Fibroblast of mammary gland (primary cell): ENCODE measurements around the gene ATP6V0E2.
"Not testable (repeated sequence)": the region's sequence is repeated elsewhere in the genome, so short reads cannot be mapped to it uniquely, and the experiment has no call there.

Experiments used
- DNase-seq: peaks from one replicate; pipeline ENCODE4 v3.0.0-alpha.2; 2010; ENCODE audit warnings: low read depth
- H3K4me3 ChIP-seq: 2 replicates; pipeline ENCODE4 v1.5.1; 2011; ENCODE audit warnings: low read depth, mild to moderate bottlenecking, low read length, moderate library complexity; ENCODE audit not compliant: control insufficient read depth
- CTCF ChIP-seq: conservative IDR thresholded peaks from 2 replicates; pipeline ENCODE4 v1.5.1; 2011; ENCODE audit warnings: low read depth, low read length, inconsistent platforms; ENCODE audit not compliant: control insufficient read depth, insufficient read depth

ATP6V0E2 gene

DNA sequence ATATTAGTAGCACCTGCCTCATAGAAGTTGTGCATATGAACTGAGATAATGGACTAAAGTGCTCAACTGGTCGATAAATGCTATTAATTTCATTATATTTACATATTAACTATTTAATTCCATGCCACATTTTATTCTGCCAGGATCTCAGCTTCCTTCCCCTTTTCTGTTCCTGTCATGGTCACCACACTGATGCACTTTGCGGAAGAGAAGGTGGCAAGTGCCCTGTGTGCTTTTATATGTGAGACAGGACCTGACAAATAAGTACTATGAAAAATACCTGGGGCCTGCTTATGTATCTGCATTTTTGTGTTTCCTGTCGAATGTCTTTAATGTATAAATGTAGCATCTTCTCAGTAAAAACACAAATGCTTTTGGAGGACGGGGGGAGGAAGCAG, 12.2 kb downstream of the ATP6V0E2 start:
- TF ChIP-seq CTCF = no peak
- DNase-seq = no peak
- H3K4me3 ChIP-seq = no peak overlapping the region

- no peak for DNase-seq
- no peak overlapping the region for H3K4me3 ChIP-seq
- no peak for TF ChIP-seq CTCF
These were observed 13.5 kb downstream of the ATP6V0E2 start for GRCh38 chr7:149887311-149887710.

- not testable (repeated sequence) for DNase-seq, H3K4me3 ChIP-seq
These were observed 16.9 kb downstream of the ATP6V0E2 start for GRCh38 chr7:149890715-149891114.

DNA sequence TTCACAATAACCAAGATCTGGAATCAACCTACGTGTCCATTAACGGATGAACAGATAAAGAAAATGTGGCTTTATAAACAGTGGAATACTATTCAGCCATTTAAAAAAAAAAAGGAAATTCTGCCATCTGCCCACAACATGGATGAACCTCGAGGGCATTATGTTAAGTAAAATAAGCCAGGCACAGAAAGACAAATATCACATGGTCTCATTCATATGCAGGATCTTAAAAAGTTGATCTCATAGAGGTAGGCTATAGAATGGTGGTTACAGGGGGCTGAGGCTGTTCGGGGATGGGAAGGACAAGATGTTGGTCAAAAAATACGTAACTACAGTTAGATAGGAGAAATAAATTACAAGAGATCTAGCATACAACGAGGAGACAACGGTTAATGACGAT, 21.2 kb downstream of the ATP6V0E2 start:
- not testable (repeated sequence) for H3K4me3 ChIP-seq, DNase-seq

DNA sequence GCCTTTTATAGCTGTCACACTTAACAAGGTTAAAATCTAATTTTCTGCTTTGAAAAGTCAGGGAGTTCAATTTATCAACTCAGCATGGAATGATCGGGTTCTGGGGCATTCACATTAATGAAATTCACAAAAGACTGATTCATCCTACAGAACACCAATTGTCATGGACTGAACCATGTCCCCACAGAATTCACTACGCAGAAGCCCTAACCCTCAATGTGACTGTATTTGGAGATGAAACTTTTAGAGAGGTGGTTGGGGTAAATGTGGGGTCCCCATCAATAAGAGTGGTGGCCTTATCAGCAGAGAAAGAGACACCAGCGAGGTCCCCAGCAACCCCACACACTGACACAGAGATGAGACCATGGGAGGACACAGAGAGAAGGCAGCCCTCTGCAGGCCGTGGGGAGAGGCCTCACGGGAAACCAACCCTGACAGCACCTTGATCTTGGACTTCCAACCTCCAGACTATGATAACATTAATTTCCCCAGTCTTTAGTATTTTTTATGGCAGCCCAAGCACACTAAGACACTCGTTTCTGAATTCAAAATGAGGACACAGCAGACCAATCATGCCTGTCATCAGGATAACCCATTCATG, 34.1 kb downstream of the ATP6V0E2 start:
- not testable (repeated sequence) for H3K4me3 ChIP-seq, DNase-seq

- H3K4me3 ChIP-seq, DNase-seq: not testable (repeated sequence)
These were observed 36.5 kb downstream of the ATP6V0E2 start for GRCh38 chr7:149910219-149910618.

GRCh38 chr7:149912126-149912525, 38.4 kb downstream of the ATP6V0E2 start:
- H3K4me3 ChIP-seq = not testable (repeated sequence)
- DNase-seq = peak; percentile 63

GRCh38 chr7:149926414-149926813, 52.6 kb downstream of the ATP6V0E2 start:
- not testable (repeated sequence) for H3K4me3 ChIP-seq, DNase-seq
